Measurements from ENCODE around the gene GPR62.
"Not testable (repeated sequence)": the region's sequence is repeated elsewhere in the genome, so short reads cannot be mapped to it uniquely, and the experiment has no call there.

Gene GPR62
- total RNA-seq, result 0 reads per million in 2 donors

- DNase-seq, result no peak
Observed at GRCh38 chr3:51955175-51955892, at the start of gene GPR62. Gene GPR62, plus strand, starts transcription at chr3:51955381. Its CDS starts 272 bp downstream, at chr3:51955653.

- no peak for DNase-seq
Observed at GRCh38 chr3:51908026-51908425, 47.2 kb upstream of the GPR62 start.

GRCh38 chr3:51916418-51916817, 38.8 kb upstream of the GPR62 start:
- no peak for DNase-seq

GRCh38 chr3:51921081-51921578, 34.1 kb upstream of the GPR62 start:
- DNase-seq, result no peak

GRCh38 chr3:51927061-51927977, 27.9 kb upstream of the GPR62 start:
- DNase-seq, result no peak

GRCh38 chr3:51928438-51928837, 26.7 kb upstream of the GPR62 start:
- no peak for DNase-seq

- DNase-seq, result not testable (repeated sequence)
Observed at GRCh38 chr3:51928981-51929380, 26.2 kb upstream of the GPR62 start.

- DNase-seq, result no peak
Observed at GRCh38 chr3:51929420-51930003, 25.7 kb upstream of the GPR62 start.

- no peak for DNase-seq
Observed at GRCh38 chr3:51930439-51930838, 24.7 kb upstream of the GPR62 start.

GRCh38 chr3:51931756-51932155, 23.4 kb upstream of the GPR62 start:
- no peak for DNase-seq

GRCh38 chr3:51932471-51933370, 22.5 kb upstream of the GPR62 start:
- DNase-seq, result no peak

- no peak for DNase-seq
Observed at GRCh38 chr3:51933471-51934138, 21.6 kb upstream of the GPR62 start.

GRCh38 chr3:51934139-51934850, 20.9 kb upstream of the GPR62 start:
- DNase-seq, result no peak

GRCh38 chr3:51934991-51935885, 19.9 kb upstream of the GPR62 start:
- DNase-seq, result no peak

GRCh38 chr3:51935886-51936755, 19.1 kb upstream of the GPR62 start:
- DNase-seq, result no peak

- DNase-seq, result no peak
Observed at GRCh38 chr3:51937014-51937413, 18.2 kb upstream of the GPR62 start.

GRCh38 chr3:51937611-51938450, 17.4 kb upstream of the GPR62 start:
- no peak for DNase-seq

Measured in T-helper 9 cell (primary cell).